Brain microvascular endothelial cell (primary cell): ENCODE data around the gene FNDC3B.

Experiments
- DNase-seq: peaks from one replicate; pipeline ENCODE4 v3.0.0-alpha.2; 2020
- H3K27ac ChIP-seq: fragments of 250-450 bp; sonication (Bioruptor Pico); 2 replicates; pipeline ENCODE4 v1.5.1; 2020; ENCODE audit warnings: mild to moderate bottlenecking, moderate library complexity
- H3K27me3 ChIP-seq: fragments of 250-450 bp; sonication (Bioruptor Pico); replicated peaks from 2 replicates; pipeline ENCODE4 v1.5.1; 2020; ENCODE audit warnings: mild to moderate bottlenecking
- H3K36me3 ChIP-seq: fragments of 250-450 bp; sonication (Bioruptor Pico); replicated peaks from 2 replicates; pipeline ENCODE4 v1.5.1; 2020; ENCODE audit warnings: mild to moderate bottlenecking
- H3K4me3 ChIP-seq: 2 replicates; pipeline ENCODE4 v1.5.1; 2011; ENCODE audit warnings: low read depth, mild to moderate bottlenecking, control low read depth, low read length, moderate library complexity
- CTCF ChIP-seq: IDR thresholded peaks from 2 replicates; pipeline ENCODE4 v1.5.1; 2011; ENCODE audit warnings: low read depth, mild to moderate bottlenecking, moderate library complexity, low read length, control low read depth, inconsistent platforms; ENCODE audit errors: missing control alignments
- in situ Hi-C: cut with HindIII; loops from 2 replicates; pipeline ENCODE4 v1.10.0; 2017; ENCODE audit warnings: low sequenced_read_pairs, low pct_ligation_motif_present

The FNDC3B gene

GRCh38 chr3:172029425-172030098 is 9.8 kb upstream of the FNDC3B start:
- H3K36me3 ChIP-seq = no peaks in the 10 kb centered on the region
- no peak for TF ChIP-seq CTCF
- DNase-seq = no peak

GRCh38 chr3:172030181-172030580 is 9.2 kb upstream of the FNDC3B start:
- Histone ChIP-seq H3K36me3 (no peaks in the 10 kb centered on the region), H3K27me3 (no peaks in the 10 kb centered on the region), H3K4me3 (no peak overlapping the region), H3K27ac (no peak overlapping the region)
- in situ Hi-C loops = no loop called here
- no peak for TF ChIP-seq CTCF
- no peak for DNase-seq

More at GRCh38 chr3:172029425-172030098, 9.8 kb upstream of the FNDC3B start:
- Histone ChIP-seq H3K4me3 (no peak overlapping the region), H3K27ac (no peak overlapping the region), H3K27me3 (no peaks in the 10 kb centered on the region)
- in situ Hi-C loops = no loop called here

GRCh38 chr3:172031996-172032395 is 7.4 kb upstream of the FNDC3B start:
- Histone ChIP-seq H3K4me3 (no peak overlapping the region), H3K36me3 (no peaks in the 10 kb centered on the region), H3K27ac (no peak overlapping the region), H3K27me3 (no peaks in the 10 kb centered on the region)
- in situ Hi-C loops = no loop called here
- DNase-seq = no peak
- TF ChIP-seq CTCF = no peak

- in situ Hi-C loops = no loop called here
- H3K4me3 ChIP-seq = no peak overlapping the region
- DNase-seq = no peak
These were observed 6.0 kb upstream of the FNDC3B start for GRCh38 chr3:172033396-172033795.

GRCh38 chr3:172034786-172035685 is 4.3 kb upstream of the FNDC3B start:
- peak; percentile 57 for TF ChIP-seq CTCF
- H3K27ac ChIP-seq = no peak overlapping the region
- no peak overlapping the region for H3K4me3 ChIP-seq
- H3K36me3 ChIP-seq = peaks cover 4% of the 10 kb centered on the region
- H3K27me3 ChIP-seq = no peaks in the 10 kb centered on the region
- in situ Hi-C loops = no loop called here
- DNase-seq = no peak

More at GRCh38 chr3:172033396-172033795, 6.0 kb upstream of the FNDC3B start:
- Histone ChIP-seq H3K36me3 (no peaks in the 10 kb centered on the region), H3K27ac (no peak overlapping the region), H3K27me3 (no peaks in the 10 kb centered on the region)
- no peak for TF ChIP-seq CTCF
